GM21390 (cell line): ENCODE measurements around the gene CHCHD6.
"Not testable (repeated sequence)": the region's sequence is repeated elsewhere in the genome, so short reads cannot be mapped to it uniquely, and the experiment has no call there.

Source experiments
- ATAC-seq: cut with Tn5 transposase; IDR thresholded peaks from one replicate; pipeline ENCODE4 v1.9.1; 2021; ENCODE audit not compliant: unreplicated experiment

Gene CHCHD6

GRCh38 chr3:126765187-126766069 lies 61.4 kb downstream of the CHCHD6 start:
- no peak for ATAC-seq

- ATAC-seq, result no peak
These were observed 62.6 kb downstream of the CHCHD6 start for GRCh38 chr3:126766653-126767052.

DNA sequence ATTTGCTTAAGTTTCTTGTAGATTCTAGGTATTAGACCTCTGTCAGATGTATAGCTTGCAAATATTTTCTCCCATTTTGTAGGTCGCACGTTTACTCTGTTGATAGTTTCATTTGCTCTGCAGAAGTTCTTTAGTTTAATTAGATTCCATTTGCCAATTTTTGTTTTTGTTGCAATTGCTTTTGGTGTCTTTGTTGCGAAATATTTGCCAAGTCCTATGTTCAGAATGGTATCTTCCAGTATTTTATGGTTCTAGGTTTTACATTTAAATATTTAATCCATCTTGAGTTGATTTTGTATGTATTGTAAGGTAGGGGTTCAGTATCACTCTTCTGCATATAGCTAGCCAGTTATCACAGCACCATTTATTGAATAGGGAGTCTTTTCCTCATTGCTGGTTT lies 64.9 kb downstream of the CHCHD6 start:
- ATAC-seq, result no peak

DNA sequence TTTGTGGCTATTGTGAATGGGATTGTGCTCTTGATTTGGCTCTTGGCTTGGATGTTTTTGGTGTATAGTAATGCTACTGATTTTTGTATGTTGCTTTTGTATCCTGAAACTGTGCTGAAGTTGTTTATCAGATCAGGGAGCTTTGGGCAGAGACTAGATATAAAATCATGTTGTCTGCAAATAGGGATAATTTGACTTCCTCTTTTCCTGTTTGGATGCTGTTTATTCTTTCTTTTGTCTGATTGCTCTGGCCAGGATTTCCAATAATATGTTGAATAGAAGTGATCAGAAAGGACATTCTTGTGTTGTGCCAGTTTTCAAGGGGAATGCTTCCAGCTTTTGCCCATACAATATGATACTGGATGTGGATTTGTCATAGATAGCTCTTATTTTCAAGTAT lies 66.1 kb downstream of the CHCHD6 start:
- ATAC-seq, result no peak

GRCh38 chr3:126773167-126773566 lies 69.1 kb downstream of the CHCHD6 start:
- ATAC-seq, result no peak

DNA sequence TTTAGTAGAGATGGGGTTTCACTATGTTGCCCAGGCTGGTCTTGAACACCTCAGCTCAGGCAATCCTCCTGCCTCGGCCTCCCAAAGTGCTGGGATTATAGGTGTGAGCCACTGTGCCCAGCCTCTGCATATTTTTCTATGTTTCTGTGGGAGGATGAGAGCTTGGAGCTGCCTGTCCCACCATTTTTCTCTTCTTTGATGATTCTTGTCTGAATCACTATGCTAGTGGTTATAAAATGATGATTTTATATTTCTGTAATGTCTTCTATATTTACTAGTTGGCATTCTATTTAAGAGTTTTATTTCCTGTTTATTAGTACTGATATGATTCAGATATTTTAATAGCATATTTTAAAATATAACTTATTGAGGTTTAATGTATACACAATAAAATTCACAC lies 69.7 kb downstream of the CHCHD6 start:
- ATAC-seq, result no peak

DNA sequence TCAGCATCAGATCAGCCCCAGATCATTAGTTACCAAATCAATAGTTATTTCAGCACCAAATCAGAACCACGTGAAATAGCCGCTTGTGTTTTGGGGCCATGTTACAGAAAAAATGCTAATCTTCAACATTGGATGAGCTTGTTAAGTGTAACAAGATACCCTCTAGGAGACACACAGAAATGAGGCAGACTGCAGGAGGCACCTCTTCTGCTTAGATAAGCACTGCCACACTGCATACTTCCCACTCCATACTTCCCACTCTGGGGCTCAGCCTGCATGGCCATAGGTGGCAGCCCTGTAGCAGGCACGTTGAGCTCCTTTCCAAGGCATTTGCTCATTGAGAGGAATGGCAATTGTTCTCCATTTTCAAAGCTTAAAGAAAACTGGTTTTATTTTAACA lies 73.3 kb downstream of the CHCHD6 start:
- ATAC-seq, result no peak

GRCh38 chr3:126780666-126781065 lies 76.6 kb downstream of the CHCHD6 start:
- no peak for ATAC-seq

GRCh38 chr3:126781406-126781805 lies 77.4 kb downstream of the CHCHD6 start:
- ATAC-seq, result no peak

GRCh38 chr3:126781889-126782491 lies 78.0 kb downstream of the CHCHD6 start:
- ATAC-seq, result no peak

DNA sequence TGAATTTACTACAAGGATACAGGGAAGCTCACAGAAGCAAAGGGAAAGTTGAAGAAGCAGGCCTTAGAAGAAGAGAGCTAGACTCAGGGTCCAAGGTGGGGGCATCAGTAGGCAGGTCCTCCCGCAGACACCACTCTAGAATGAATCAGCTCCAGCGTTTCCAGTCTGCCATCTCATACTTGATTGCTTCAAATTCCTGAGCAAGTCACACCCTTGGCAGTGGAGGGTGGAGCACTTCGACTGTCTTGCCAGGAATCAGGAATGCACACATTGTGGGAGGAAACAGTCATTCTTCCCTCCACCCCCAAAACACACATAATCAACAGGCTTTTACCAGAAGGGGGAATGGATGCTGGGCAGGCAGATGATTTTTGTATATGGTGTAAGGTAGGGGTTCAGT lies 78.5 kb downstream of the CHCHD6 start:
- no peak for ATAC-seq

DNA sequence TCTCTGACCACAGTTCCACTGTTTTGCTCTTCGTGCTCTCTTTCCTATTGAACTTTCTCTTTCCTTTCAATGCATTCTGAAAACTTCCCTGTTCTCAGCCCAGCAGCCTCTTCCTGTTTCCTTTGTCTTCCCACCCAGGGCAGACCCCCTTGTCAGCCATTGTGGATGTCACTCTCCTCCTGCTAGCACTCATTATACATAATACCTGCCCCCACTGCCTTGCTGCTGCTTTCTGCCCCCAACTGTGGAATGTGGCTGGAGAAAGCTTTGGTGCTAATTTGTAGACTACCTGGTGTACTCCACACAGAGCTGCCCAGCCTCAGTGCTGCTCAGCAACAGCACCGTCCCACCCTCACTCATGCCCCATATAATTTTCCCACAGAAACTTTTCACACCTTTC lies 80.2 kb downstream of the CHCHD6 start:
- ATAC-seq, result no peak

DNA sequence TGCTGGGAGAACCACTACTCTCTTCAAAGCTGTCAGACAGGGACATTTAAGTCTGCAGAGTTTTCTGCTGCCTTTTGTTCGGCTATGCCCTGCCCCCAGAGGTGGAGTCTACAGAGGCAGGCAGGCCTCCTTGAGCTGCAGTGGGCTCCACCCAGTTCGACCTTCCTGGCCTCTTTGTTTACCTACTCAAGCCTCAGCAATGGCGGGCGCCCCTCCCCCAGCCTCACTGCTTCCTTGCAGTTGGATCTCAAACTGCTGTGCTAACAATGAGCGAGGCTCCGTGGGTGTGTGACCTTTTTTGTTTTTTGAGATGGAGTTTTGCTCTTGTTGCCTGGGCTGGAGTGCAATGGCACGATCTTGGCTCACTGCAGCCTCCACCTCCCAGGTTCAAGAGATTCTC lies 87.3 kb downstream of the CHCHD6 start:
- ATAC-seq, result not testable (repeated sequence)

- no peak for ATAC-seq
These were observed 89.0 kb downstream of the CHCHD6 start for GRCh38 chr3:126792998-126793397.

- ATAC-seq, result no peak
These were observed 93.5 kb downstream of the CHCHD6 start for GRCh38 chr3:126797563-126797962.

DNA sequence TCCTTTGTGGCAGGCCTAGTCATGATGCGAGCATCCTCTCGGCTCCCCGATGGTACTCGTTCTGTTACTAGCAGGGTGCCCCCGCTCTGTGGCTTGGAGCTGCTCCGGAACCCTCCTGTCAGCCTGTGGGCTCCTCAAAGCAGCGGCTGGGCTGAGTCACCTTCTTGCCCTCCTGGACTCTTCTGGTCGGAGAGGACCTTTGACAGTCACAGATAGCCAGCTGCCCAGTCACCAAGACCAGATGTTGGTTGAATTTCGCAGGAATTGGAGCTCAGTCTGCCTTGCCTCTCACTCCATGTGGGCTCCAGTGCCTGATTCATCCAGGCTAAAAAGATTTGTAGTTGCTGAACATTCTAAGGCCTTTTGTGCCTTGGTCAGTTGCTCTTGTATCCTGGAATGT lies 94.5 kb downstream of the CHCHD6 start:
- no peak for ATAC-seq

DNA sequence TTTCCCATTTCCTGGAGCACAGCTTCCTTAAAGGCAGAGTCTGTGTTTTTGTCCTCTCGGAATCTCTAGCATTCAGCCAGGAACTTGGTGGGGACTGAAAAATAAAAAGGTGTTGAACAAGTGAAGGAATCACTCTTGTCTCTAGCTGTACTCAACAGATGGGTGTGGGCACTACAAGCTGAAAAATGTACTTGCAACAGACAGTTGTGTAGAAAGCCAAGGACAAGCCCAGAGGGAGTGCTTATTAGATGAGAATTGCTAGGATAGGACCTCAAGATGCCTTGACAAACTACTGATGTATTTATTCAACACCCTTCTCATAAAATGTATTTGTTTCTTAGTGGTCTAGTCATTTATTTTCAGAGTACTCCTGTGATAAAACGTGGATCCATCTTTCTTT lies 95.1 kb downstream of the CHCHD6 start:
- no peak for ATAC-seq

GRCh38 chr3:126801312-126801711 lies 97.3 kb downstream of the CHCHD6 start:
- ATAC-seq, result not testable (repeated sequence)

DNA sequence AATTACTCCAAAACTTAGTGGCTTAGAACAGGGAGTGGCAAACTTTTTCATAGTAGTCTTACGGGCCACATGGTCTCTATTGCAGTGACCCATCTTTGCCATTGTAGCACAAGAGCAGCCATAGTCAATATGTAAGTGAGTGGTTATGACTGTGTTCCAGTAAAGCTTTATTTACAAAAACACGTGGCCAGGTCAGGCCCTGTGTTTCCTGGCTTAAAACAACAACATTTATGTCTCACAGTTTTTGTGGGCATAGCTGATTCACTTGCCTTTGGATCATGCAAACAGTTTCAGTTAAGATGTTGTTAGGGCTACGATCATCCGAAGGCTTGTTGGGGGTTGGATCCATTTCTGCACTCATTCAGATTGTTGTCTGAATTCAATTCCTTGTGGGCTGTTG lies 103.8 kb downstream of the CHCHD6 start:
- no peak for ATAC-seq

DNA sequence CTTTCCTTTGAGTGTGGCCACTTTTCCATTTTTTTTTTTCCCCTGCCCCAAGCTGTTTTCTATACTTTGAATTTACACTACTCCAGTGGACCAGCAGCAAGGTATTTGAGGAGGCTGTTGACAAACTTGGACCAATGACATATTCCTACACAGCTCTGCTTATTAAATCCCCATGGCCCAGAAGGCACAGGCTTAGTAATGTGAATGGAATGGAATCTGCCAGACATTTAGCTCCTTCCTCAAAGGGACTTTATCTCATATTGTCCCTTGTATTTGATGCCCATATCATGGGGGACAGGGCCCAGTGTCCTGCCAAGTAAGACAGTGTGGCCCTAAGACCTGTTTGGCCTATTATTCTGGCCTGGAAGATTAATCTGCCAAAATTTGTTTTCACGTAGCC lies 107.5 kb downstream of the CHCHD6 start:
- no peak for ATAC-seq

DNA sequence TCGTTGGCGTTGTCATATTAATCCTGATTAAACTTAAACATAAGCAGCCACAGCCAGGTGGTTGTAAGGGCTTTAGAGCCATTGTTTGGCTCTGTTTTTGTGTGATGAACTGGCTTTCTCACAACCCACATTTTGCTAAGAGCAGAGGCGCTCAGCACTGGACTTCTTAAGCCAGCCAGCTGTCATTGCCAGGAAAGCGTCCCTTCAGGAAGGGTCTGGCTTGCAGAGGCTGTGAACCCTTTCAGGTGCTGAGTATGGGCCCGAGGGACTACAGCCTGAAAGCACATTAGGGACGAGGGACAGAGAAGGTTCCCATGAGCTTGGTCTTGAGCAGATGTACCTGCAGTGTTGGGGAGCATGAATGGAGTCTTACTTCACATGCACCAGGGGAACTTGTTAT lies 112.3 kb downstream of the CHCHD6 start:
- ATAC-seq, result no peak

- no peak for ATAC-seq
These were observed 113.1 kb downstream of the CHCHD6 start for GRCh38 chr3:126816986-126817777.
